Activated CD8-positive, alpha-beta memory T cell treated with anti-CD3 and anti-CD28 coated beads, Interleukin-2, amount 50 U/mL, for 24 hours (primary cell): ENCODE data around the gene KCNH8.

Source experiments
- DNase-seq: peaks from one replicate; pipeline ENCODE4 v3.0.0-alpha.2; 2020; ENCODE audit errors: extremely low read depth

Gene KCNH8

DNA sequence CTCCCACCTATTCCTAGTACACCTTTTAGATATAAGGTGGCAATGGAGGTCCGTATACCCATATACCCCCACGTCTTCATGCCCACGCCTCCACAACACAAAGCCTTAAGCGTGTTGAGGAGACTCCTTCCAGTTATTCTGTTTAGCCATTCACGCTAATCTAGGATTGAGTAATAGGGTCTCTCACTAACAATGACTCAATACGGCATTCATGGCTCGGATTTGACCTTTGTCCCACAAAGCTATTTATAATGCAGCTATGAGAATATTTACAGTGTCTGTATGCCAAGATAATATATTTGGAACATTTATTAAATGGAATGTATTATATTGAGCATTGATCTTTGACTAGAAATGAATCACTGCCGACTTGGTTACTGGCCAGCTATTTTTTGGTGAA is 215.8 kb downstream of the KCNH8 start:
- no peak for DNase-seq

DNA sequence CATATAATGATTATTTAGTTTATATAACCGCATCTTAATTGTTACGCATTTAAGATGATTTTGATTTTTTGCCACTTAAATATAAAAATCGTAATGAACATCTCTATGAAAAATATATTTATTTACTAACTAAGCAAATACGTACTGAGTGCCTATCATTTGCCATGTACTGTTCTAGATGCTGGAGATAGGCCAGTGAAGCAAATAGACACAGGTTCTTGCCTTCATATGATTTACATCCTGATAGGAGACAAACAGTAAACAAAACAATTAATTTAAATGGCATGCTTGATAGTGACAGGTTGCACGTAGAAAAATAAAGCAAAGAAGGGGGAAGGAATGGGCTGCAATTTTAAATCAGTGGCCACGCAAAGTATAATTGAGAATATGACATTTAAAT is 217.2 kb downstream of the KCNH8 start:
- DNase-seq, result no peak

DNA sequence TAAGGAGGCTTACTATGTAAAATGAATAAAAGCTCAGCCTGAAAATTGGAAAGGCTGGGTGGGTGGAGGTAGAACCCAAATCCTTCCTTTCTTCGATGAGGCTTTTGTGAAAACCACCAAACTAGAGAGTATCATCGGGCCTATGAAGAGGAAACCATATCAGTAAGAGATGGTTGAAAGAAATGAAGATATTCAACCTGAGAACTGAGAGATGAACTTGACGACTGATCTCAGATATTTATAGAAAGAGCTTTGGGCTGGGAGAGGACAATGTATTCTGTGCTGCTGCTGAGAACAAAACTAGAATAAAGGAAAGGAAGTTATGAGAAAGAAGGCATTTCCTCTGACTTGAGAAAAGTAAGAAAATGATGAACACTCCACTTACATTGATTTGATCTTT is 236.6 kb downstream of the KCNH8 start:
- no peak for DNase-seq

DNA sequence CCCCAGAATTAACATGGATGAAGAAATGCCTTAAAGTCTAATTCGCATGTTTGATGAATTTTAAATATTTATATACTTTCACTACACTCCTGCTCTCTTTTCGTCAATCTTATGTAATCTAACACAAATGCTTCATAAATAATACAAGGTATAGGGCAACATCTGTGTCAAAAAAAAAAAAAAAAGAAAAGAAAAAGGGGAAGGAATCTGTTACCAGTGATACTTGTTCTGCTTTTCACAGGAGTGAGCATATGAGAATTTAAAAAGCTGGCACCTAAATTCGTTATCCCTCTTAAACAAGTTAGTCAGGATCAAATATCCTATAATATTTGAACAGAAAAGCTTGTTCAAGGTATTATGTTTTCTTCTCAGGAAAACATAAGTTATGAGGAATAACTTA is 243.8 kb downstream of the KCNH8 start:
- DNase-seq, result no peak

DNA sequence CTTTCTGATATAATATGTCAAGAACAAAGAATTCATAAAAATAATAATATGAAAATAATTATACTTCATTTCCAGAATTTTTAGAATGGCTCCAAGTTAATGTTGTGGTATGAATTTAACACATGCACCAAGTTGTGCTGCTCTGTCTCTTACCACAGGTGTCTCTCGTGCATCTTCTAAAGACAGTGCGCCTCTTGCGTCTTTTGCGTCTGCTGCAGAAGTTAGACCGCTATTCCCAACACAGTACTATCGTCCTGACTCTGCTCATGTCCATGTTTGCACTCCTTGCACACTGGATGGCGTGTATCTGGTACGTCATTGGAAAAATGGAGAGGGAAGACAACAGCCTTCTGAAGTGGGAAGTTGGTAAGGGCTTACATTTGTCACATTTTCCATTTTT is 246.6 kb downstream of the KCNH8 start:
- no peak for DNase-seq

DNA sequence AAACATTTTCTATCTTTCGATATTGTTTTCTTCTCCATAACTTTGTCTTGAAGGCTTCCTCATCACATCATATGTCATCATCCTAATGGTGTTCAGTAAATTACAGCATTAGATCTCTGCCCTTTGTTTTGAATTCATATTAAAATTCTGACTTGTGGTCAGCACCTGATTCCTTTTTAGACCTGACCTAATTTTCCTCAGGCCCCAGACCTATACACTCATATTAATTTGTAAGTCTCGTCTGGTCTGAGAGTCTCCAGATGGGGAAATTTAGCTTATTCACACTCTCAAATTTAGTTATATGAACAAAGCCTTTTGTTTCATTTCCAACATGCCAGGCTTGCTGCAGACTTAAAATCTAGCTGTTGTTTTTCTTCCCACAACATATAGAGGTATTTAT is 248.4 kb downstream of the KCNH8 start:
- DNase-seq, result no peak

DNA sequence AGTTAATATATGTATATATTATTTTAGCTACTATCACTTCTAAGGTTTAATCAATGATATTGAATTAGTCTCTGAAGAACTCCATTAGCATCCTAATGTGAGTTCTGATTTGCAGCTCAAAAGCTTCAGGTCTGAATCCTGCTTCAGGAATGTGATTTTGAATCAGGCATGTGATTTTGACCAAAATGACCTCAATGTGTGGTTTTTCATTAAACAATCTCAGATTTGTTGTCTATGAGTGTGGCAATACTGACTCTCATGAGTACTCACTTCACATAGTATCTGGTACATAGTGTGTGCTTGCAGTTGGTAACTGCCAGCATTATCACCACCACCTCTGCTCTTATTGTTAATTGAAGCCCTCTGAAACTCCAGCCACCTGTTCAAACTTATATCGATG is 251.0 kb downstream of the KCNH8 start:
- DNase-seq, result no peak

DNA sequence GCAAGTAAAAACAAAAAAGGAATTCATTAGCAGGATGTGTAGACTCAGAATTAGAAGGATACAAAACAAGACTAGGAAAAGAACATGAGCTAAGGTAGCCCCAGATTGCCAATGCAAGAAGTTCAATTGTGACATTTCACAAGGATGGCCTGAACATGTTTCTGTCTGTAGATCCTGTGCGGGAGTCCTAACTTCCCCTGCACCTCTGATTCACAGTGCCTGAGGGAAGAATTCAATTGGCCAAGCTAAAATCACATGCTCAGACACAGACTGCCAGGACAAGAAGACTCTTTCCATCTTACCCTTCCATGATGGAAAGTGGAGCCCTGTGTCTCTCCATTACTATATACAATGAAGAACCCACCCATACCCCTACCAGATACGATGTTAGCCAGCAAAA is 251.5 kb downstream of the KCNH8 start:
- DNase-seq, result no peak

DNA sequence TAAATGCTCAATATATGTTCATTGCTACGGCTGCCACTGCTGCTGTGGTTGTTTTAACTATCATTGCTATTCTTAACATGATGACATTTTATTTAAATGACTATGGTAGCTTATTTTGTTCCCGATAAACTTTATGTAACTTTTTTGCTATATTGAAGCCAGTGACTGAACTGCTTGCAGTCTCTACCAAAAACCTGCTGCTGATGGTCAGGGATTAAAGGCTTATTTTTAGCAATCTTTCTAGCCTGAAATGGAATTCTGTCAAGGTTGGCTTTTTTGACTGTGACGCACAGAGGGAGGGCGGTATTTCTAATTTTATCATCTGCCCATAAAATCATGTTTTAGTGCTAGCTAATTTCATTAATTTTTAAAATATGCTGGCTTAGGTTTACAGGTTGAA is 271.8 kb downstream of the KCNH8 start:
- no peak for DNase-seq

DNA sequence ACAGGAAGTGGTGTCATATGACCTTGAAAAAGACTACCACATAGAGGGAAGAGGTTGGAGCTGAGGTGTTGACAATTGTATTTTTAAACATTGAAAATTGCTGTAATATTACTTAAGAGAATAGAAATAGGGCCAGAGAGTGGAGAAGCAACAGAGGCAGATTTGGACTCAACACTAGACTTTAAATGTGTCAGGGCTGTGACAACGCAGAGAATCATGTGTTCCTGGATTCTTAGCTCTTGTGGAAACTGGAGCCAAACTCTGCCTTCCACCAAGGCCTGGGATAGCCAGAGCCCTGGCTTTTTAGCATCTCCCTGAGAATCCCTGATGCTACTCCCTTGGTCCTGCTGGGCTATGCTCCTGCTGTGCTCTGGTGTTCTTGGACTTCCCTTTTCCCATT is 277.5 kb downstream of the KCNH8 start:
- DNase-seq, result no peak

DNA sequence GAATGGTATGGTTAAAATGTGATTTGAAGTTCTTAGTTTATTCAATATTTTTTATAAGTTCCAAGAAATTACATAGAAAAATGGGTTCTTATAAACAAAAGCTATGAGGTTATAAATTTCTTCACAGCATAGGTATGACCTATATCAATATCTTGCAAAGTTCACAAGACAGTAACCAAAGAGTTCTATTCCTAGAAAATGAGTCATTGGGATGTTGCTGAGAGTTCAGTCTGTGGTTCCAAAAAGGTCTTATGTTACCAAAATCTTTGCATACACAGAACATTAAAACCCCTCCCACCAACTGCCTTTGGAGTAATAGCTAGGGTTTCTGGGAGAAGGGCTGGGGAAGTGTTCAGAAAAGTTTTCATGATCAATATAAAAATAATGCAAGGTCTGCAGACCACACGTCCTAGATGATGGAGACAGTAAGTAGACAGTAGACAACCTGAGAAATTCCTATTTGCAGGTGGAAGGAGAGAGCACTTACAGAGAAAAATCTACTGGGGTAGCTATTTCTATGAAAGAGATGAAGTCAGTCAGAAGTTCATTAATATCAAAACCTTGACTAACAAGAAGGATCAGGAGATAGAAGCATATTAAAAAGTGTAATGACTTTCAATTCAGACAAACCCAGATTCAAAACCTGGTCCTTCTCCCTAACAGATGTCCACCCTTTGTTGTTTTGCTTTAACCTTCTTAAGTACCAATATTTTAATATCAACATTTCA is 279.3 kb downstream of the KCNH8 start:
- DNase-seq, result no peak

DNA sequence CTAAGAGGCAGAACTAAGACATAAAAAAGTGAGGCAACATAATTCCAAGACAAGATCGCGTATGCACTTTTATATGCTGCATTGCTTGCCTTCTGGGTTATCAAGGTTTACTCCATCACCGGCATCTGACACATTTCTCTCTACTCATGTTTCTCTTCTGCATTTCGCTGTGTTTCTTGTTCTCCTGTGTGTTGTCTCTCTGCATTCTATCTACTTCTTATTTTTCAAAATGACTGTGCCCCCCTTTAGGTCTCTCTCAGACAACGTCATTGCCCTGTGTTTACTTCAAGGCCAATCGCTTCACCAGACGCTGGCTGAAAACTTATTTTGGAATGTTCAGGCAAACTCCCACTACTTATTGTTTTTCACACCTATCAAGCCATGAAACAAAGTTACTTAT is 280.4 kb downstream of the KCNH8 start:
- no peak for DNase-seq

DNA sequence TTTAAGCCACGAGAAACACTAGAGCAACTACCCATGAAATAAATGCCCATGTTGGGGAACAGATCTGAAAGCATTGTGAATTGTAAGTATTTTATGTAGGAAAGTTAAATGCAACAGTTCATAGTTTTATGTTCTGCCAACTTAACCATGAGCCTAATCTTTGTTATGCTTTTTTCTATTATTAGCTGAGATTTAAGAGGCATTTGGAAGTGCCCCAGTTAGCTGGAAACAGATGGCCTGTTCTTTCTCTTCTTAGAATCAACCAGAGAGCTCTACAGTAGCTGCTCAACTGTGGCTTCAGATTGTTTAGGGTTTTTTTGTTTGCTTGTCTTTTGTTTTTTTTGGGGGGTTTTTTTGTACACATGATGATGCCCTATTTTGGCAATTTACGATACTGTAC is 284.4 kb downstream of the KCNH8 start:
- no peak for DNase-seq

DNA sequence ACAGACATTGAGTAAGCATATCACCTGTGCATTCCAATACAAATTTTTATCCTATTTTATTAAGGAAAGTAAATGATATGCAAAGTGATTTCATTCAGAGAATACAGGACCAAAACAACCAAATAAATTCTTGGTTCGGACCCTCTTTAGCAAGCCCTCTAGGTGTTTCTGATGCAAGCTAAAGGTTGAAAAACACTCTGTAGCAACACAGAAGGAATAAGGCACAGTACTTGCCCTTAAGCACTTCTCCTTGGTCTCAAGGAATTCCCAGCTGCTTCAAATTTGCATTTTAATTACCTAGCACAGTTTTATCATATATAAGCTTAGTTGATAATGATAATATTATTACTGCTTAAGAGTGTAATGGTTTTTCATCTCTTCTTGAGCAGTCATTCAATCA is 288.4 kb downstream of the KCNH8 start:
- no peak for DNase-seq

DNA sequence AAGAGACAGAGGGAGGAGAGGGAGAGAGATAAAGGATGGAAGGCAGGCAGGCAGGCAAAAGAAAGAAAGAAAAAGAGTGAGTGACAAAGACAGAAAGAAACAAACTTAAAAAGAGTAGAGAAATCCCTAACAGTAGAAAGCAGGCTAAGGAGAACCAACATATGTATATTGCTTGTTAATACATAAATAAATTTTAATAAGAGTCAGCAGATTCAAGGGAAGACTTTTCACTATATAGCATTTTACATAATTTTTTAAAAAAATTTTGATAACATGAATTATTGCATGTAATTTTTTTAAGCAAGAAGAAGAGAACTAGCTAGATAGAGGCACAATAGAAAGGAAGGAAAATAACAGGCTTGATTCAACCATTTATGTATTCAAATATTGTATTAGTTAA is 291.6 kb downstream of the KCNH8 start:
- no peak for DNase-seq

DNA sequence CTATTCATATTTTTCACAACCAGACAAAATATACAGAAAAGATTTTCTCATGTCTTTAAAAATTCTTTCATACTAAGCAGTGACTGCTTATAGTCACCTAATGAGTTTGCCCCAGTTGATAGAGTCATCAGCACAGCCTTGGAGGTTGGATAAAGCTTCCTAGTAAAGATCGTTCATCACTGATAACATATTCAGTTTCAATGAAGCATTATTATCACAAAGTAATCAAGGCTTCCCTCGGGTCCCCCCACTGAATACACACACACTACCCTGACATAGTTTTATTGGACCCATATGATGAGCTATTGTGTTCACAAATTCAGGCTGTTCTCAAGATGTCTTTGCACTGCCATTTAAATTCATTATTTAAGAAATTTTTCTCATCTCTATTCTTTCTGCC is 297.8 kb downstream of the KCNH8 start:
- DNase-seq, result no peak

DNA sequence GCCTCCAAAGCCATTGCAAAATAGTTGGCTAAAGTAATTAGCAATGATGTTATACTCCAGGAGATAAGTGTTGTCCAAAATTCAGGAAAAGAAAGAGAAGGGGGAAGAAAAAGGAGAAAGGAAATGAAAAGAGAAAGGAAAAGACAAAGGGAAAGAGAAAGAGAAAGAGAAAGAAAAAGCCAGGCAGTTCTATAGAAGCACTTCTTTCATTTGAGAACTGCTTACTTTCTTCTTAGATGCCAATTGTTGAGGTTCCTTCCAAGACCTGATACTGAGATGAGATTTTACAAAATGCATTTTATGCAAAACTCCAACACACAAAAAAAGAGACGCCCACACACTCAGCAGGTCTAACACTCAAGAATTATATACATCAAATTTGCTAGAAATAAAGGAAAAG is 298.4 kb downstream of the KCNH8 start:
- DNase-seq, result no peak

DNA sequence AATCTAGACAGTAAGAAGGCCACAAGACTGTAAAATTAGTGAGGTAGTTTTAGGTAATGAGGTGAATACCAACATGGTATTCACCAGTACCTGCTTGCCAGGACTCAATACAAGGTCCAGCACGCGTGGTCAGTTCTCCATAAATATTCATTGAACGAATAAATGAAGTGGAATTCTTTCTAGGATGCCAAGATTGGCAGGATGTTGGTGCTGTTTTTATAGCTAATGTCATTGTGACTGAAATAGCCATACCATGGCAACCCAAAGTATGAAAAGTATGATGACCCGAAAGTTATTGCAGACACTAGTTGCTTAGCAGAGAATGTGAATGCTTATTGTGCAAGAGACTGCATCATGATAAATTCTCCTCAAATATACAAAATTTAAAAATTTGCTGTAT is 307.2 kb downstream of the KCNH8 start:
- no peak for DNase-seq

DNA sequence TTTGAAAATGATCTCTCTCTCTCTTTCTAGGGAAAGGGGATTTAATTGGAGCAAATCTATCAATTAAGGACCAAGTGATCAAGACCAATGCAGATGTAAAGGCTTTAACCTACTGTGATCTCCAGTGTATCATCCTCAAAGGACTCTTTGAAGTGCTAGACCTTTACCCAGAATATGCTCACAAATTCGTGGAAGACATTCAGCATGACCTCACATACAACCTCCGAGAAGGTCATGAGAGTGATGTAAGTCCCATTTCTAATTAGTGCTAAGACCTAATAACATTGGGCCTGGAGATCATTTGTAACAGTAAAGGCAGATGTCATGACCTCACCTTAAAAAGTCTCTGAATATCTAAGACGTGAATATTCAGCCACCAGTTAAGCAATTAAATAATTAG is 308.4 kb downstream of the KCNH8 start:
- no peak for DNase-seq

DNA sequence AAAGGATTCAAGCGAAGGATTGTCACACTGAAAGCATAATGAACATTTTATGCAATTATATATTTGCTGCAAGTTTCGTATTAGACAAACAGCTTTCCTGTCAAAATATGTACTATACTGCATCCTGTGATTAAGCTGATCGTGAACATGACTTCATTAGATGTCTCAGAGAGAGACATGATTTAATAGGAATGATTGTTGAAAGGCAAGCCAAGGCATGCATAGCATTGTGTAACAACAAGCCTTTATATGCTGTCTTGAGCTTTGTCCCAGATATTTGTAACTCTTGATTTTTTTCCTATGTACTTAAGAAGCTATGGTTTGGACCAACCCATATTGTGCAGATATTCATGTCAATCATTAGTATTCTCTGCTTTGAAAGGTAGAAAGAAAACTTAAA is 309.1 kb downstream of the KCNH8 start:
- no peak for DNase-seq

DNA sequence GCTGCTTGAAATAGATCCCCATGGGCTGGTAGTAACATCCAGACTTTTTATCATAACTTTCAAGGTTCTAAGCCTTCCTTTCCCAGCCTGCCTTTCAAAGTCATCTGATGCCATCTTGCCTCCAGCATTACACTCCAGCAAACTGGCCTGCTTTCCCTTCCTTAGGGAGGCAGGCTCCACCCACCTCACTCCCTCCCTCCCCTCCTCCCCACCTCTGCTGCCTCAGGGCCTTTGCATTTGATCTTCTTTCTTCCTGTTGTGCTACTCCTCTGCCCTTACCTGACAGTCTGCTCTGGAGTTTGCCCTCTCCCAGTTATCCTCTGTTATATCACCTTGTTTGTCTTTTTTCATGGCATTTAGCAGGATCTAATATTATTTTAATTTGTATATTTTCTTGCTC is 319.5 kb downstream of the KCNH8 start:
- DNase-seq, result no peak

DNA sequence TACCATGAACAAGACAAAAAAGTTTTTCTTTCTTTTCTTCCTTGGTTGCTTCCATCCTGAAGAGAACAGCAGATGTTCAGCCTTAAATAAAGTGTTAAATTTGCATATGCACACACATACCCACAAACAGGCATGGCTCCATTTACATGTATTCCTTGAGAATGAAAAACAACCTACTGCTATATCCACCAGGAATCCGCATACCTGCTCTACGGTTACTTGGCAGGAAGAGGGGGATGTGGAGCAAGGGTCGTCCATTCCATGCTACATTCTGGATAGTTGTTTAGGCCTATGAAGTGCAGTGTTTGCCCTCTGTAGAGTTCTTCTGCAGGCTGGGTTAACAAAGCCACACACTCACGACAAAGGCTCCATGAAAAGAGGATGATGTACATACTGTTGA is 322.8 kb downstream of the KCNH8 start:
- no peak for DNase-seq

DNA sequence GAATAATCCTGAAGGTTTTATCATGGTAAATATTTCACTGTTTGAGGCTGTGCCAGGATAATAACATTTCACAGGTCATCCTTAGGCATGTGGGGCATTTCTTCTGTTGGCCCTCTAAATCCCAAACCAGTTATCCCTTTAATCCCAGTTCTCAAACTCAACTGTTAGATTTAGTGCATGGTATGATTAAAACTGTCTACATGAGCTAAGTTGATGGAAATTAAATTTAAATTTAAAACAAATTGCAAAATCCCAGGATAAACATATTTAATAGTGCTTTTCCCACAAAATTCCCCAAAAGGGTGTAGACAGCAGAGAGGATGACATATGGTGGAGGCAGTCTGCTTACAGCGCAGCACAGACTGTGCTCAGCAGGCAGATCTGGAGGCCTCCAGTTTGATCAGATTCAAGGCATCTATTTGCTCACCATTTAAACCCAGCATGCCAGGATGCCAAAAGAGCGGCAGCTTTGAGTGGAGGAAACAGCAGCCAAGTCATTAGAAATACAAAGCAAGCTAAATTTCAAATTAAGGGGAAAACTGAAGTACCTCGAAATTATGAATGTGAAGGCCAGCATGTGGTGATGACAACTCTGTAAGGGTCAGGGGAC is 325.8 kb downstream of the KCNH8 start:
- no peak for DNase-seq

DNA sequence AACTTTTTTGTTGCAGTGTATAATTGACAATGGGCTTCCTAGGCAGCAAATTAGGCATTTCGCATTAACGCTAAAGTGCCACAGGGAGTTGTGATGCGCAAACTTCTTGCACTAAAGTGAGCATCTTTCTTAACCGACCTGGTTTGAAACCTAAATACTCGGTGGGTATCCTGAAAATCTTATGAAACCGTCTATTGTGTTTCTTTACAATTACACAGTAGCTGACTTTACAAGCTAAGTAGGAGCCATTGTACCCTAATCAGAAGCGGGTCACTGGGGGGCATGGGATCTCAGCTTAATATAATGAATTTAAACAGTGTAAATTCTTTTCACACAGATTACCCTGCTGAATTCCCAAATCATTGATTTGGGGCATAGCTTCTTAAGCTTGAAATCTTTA is 328.0 kb downstream of the KCNH8 start:
- no peak for DNase-seq
